ENCODE results near the gene ANXA6.
"Not testable (repeated sequence)": the region's sequence is repeated elsewhere in the genome, so short reads cannot be mapped to it uniquely, and the experiment has no call there.

The ANXA6 gene

GRCh38 chr5:151179489-151179840 is 21.9 kb upstream of the ANXA6 start:
- no peak for FAIRE-seq

- no peak for FAIRE-seq
Observed at GRCh38 chr5:151178777-151179488, 21.4 kb upstream of the ANXA6 start.

- no peak for FAIRE-seq
Observed at GRCh38 chr5:151178372-151178771, 20.8 kb upstream of the ANXA6 start.

- not testable (repeated sequence) for FAIRE-seq
Observed at GRCh38 chr5:151176268-151176667, 18.7 kb upstream of the ANXA6 start.

GRCh38 chr5:151174612-151175101 is 17.1 kb upstream of the ANXA6 start:
- no peak for FAIRE-seq

GRCh38 chr5:151173711-151174611 is 16.4 kb upstream of the ANXA6 start:
- FAIRE-seq = no peak

GRCh38 chr5:151171529-151171928 is 13.9 kb upstream of the ANXA6 start:
- FAIRE-seq = no peak

- FAIRE-seq = no peak
Observed at GRCh38 chr5:151168602-151169344, 11.2 kb upstream of the ANXA6 start.

GRCh38 chr5:151167022-151167421 is 9.4 kb upstream of the ANXA6 start:
- FAIRE-seq = no peak

GRCh38 chr5:151164687-151165392 is 7.3 kb upstream of the ANXA6 start:
- no peak for FAIRE-seq

- FAIRE-seq = no peak
Observed at GRCh38 chr5:151162776-151163175, 5.2 kb upstream of the ANXA6 start.

- FAIRE-seq = no peak
Observed at GRCh38 chr5:151159649-151160373, 2.2 kb upstream of the ANXA6 start.

GRCh38 chr5:151158287-151158661 is 695 bp upstream of the ANXA6 start:
- FAIRE-seq = no peak

- FAIRE-seq = no peak
Observed at GRCh38 chr5:151156507-151157420, 815 bp downstream of the ANXA6 start.

GRCh38 chr5:151155775-151156506 is 1.6 kb downstream of the ANXA6 start:
- no peak for FAIRE-seq

GRCh38 chr5:151154931-151155774 is 2.4 kb downstream of the ANXA6 start:
- no peak for FAIRE-seq

- no peak for FAIRE-seq
Observed at GRCh38 chr5:151153766-151154272, 3.8 kb downstream of the ANXA6 start.

- no peak for FAIRE-seq
Observed at GRCh38 chr5:151153300-151153699, 4.3 kb downstream of the ANXA6 start.

GRCh38 chr5:151151793-151152192 is 5.8 kb downstream of the ANXA6 start:
- no peak for FAIRE-seq
